Panc1 (cell line): ENCODE data around the gene GRID1.
A peak's percentile ranks its signal among the peaks of the same experiment; 100 is the strongest.

Experiments used
- CTCF ChIP-seq: fragments of 450-650 bp; IDR thresholded peaks from 2 replicates; pipeline ENCODE4 v1.5.1; 2017; ENCODE audit warnings: mild to moderate bottlenecking
- POLR2AphosphoS5 ChIP-seq: IDR thresholded peaks from 2 replicates; pipeline ENCODE4 v1.6.1; 2012; ENCODE audit warnings: mild to moderate bottlenecking, low read depth, low read length, moderate library complexity
- REST ChIP-seq, 2 experiments: IDR thresholded peaks; 2 replicates each; pipeline ENCODE4 v1.6.1; 2011 to 2012; ENCODE audit warnings: low read depth in 2 of 2, control low read depth in 1 of 2, low read length in 1 of 2, mild to moderate bottlenecking in 1 of 2, moderate library complexity in 1 of 2; ENCODE audit not compliant: insufficient read depth in 1 of 2

- TF ChIP-seq REST (IDR thresholded peaks at IDR 0.05; ENCODE audit: insufficient read depth in 1 of 2, low read depth in 2 of 2, low read length in 1 of 2) (no peak), CTCF (peak; percentile 61), POLR2AphosphoS5 (no peak)
Measured at GRCh38 chr10:85612833-85613232, 753.8 kb downstream of the GRID1 start.
